Medulla oblongata (tissue), 1 donor: ENCODE data around the gene METTL25.

Source experiments
- DNase-seq: peaks from one replicate; pipeline ENCODE4 v3.0.0-alpha.2; 2015; ENCODE audit errors: extremely low spot score

Gene METTL25

GRCh38 chr12:82400819-82401218, 42.5 kb downstream of the METTL25 start:
- no peak for DNase-seq

- DNase-seq: no peak
These were observed 48.3 kb downstream of the METTL25 start for GRCh38 chr12:82406651-82407050.

DNA sequence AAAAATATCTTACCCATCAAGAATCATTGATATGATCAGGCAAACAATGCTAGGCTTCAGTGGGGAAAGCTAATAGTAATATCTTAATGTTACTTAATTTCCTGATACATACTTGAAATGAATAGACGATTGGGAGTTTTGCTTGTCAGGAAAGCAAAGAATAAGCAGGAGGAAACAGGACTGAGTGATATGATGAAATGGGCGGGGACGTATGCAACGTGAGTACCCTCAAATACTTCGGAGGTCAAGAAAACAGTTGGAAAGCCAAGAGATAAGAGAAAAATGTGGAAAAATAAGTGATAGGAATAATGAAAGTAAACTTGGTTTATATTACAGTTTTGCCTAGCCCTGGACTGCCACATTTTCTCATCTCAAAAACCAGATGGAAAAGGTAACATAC, 49.2 kb downstream of the METTL25 start:
- DNase-seq: no peak

DNA sequence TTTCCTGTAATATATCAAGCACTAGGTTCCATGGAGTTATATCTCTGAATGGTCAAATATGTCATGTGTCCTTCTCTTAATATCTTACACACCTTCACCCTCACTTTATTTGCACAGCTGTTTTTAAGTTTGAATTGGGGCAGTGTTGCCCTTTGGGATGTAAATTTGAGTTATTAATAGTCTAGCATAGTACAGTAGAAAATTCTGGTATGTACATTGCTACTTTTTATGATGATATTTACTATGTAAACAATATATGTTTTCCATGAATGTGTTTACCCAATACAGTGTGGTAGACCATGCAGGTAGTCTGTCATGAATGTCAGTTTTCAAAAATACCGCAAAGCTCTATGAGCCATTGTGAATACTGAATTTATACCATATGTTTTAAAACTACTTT, 50.5 kb downstream of the METTL25 start:
- DNase-seq: no peak

GRCh38 chr12:82411546-82412230, 53.4 kb downstream of the METTL25 start:
- DNase-seq: no peak

DNA sequence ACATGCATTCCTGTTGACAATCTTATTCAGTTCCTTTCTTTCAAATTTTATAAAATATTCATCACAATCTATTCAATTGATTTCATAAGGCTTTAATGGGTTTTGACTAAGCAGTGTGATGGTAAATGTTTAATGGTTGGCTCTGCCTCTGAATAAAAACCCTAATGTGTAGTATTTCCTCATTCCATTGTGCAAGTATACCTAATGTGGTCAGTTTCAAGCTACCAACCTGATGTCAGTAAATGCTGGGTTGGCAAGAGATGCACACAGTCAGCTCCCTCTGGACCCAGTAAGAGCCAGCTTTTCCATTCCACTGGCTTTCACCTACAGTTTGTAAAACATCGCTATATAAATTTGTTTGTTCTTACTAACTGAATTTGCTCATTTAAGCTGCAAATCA, 53.9 kb downstream of the METTL25 start:
- DNase-seq: no peak

DNA sequence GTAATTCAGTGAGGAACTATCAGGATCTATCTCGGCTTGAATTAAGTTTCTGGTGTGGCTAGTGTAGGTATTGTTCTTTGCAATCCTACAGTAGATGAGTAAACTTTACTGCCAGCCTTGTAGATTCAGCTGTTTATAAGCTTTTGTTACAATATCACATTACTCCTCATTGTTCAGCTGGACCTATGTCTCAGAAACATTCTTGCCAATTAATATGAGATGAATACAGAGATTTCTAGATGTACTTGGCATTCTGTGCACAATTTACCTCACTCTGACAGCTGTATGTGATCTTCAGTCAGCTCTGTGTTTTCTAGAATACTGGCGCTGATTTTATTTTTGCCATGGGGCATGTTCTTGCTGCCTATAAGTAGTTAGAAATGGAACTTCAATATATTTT, 55.7 kb downstream of the METTL25 start:
- no peak for DNase-seq

DNA sequence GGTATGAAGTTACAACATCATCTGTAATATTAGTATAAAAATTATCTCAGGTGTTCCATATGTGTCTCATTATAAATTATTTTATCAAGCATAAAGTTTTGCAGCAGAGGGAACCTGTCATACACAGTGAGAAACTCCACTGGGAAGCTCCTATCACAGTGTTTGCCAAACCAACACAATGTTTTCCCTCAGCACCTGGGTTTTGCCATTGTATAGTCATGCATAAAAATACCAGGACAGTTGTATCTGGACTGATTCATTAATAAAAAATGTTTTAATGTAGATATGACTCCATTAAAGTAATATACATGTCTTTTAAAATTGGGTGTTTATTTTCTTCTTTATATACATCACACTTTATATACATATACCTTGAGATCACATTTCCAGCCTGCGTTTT, 56.6 kb downstream of the METTL25 start:
- DNase-seq: no peak

DNA sequence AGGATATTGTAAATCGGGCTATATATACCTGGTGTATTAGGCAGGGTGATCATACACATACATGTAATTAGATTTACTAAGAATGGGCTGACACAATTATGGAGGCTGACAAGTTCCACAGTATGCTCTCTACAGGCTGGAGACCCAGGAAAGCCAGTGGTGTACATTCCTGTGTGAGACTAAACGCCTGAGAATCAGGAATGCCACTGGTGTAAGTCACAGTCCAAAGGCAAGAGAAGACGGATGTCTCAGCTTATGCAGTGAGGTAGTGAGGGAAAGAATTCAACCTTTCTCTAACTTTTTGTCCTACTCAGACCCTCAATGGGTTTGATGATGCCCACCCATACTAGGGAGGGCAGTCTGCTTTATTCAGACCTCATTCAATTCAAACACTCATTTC, 57.1 kb downstream of the METTL25 start:
- no peak for DNase-seq

- no peak for DNase-seq
These were observed 66.9 kb downstream of the METTL25 start for GRCh38 chr12:82425241-82425640.

- no peak for DNase-seq
These were observed 67.8 kb downstream of the METTL25 start for GRCh38 chr12:82426081-82426480.

DNA sequence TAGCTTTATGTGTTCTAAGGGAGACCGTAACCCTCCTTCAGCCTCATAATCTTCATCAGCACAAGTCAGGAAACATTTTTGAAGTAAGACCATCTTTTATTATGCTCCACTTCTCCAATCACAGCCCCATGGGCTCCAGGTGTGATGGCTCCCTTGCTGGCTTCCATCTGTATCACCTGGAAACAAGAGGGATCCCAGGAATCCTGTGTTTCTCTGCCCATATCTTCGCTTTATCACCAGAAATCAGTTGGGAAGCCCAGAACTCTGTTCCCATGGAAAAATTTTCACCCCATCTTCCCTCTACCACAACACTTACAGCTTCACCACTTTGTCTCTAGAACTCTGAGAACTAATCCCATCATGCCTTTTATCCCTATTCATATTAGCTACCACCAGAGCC, 68.3 kb downstream of the METTL25 start:
- DNase-seq: no peak

GRCh38 chr12:82430541-82431145, 72.3 kb downstream of the METTL25 start:
- no peak for DNase-seq

- no peak for DNase-seq
These were observed 76.1 kb downstream of the METTL25 start for GRCh38 chr12:82434392-82434911.

GRCh38 chr12:82436354-82436753, 78.0 kb downstream of the METTL25 start:
- no peak for DNase-seq

DNA sequence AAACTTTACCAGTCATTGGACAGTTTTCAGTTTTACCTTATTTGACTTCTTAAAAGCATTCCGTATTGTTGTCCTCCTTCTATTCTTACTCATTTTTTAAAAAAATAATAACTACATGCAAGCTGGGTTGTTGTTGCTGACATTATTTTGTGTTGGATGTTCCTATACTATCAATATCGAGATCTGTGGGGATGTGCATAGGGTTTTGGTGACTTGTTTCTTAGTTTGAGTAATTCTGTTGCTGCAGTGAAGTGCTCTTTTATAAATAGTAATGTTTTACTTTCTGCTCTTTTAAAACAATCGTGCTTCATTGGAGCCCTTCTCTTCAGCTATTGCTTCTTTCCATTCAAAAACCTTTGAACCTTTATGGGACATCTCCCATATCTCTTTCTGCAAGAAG, 79.4 kb downstream of the METTL25 start:
- no peak for DNase-seq

DNA sequence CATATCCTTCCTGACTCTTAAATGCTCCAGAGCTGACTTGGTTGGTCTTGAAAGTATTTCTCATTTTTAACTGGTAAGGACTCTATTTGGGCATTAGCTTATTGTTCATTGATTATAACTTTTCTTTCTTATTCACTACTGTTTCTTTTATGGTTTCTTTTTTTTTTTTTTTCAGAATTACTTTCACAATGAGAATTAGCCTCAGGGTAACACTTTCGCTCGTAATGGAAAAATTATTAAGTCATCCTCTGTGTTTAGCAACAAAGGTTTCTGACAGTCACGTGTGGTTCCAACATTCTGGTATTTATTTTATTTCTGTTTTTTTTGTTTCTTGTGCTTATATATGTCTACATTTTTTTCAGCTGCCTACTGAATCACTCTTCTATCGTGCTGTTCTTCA, 80.0 kb downstream of the METTL25 start:
- no peak for DNase-seq

GRCh38 chr12:82440885-82441284, 82.6 kb downstream of the METTL25 start:
- no peak for DNase-seq

GRCh38 chr12:82448911-82449578, 90.7 kb downstream of the METTL25 start:
- peak; percentile 7 for DNase-seq

GRCh38 chr12:82456633-82457032, 98.3 kb downstream of the METTL25 start:
- no peak for DNase-seq

DNA sequence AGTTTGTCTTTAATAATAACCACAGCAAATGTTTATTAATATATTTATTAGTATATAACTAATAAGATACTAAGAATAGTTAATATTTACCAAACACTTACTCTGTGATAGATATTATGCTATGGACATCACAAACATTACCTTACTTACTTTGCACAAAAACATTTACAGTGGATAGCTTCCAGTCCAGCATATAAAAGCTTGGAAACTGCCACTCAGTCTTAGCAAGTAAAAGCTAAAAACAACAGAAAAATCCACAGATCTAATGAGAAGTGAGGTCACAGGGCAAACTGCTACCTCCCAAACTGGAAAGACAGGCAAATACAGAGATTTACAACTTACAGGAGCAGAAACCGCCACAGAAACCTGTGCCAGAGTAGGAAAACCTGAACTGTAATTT, 99.8 kb downstream of the METTL25 start:
- DNase-seq: no peak

DNA sequence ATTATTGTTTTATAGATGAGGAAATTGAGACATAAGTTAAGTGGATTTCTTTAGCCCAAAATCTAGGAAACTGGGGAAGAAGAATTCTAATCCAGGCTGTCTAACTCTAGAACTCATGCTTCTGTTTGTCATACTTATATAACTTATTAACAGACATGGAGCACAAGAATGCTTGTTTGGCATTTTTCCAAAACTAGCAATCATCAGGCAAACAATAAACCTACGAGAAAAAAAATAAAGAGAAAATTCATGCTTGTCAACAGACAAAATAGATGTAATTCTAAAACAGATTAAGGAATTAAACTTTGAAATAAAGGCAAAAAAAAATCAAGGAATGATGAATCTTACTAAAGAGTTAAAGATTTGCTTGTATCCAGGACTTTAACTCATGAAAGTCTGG, 103.1 kb downstream of the METTL25 start:
- no peak for DNase-seq

GRCh38 chr12:82461836-82462235, 103.5 kb downstream of the METTL25 start:
- DNase-seq: no peak
